Gastrocnemius medialis (tissue), 4 donors: ENCODE measurements around the gene ADGRD1. TPM values are rescaled to one million over a fixed set of nuclear protein-coding genes. Genes with fewer than 3 reads are reported as not detected.

Experiments used
- ATAC-seq, 2 donors: fragments of 150-250 bp; one replicate each; pipeline ENCODE4 v1.9.1; 2016
- DNase-seq, 2 donors: peaks; one replicate each; pipeline ENCODE4 v3.0.0-alpha.2; 2019
- H3K27ac ChIP-seq, 4 donors: fragments of 200-600 bp; sonication (generic); 1 replicate in 1 of 4; 2 replicates in 3 of 4; pipeline ENCODE4 v1.5.1; 2016 to 2018; ENCODE audit warnings: mild to moderate bottlenecking in 2 of 4, moderate library complexity in 1 of 4
- H3K27me3 ChIP-seq, 3 donors: fragments of 200-600 bp; sonication (generic) in 2 of 3; 1 replicate in 1 of 3; 2 replicates in 2 of 3; pipeline versions ENCODE4 v1.5.1 to v1.6.0; 2016 to 2019; ENCODE audit warnings: mild to moderate bottlenecking in 1 of 3, moderate library complexity in 1 of 3
- H3K36me3 ChIP-seq, 2 donors: fragments of 200-600 bp; sonication (generic) in 1 of 2; one replicate each; pipeline ENCODE4 v1.5.1; 2017 to 2018
- H3K4me1 ChIP-seq, 2 donors: fragments of 200-600 bp; sonication (generic) in 1 of 2; one replicate each; pipeline ENCODE4 v1.5.1; 2016 to 2017; ENCODE audit warnings: mild to moderate bottlenecking in 2 of 2
- H3K4me3 ChIP-seq, 4 donors: fragments of 200-600 bp; sonication (generic) in 3 of 4; 1 replicate in 1 of 4; 2 replicates in 3 of 4; pipeline ENCODE4 v1.5.1; 2016 to 2019; ENCODE audit warnings: mild to moderate bottlenecking in 2 of 4
- H3K9me3 ChIP-seq, 3 donors: fragments of 200-600 bp; sonication (generic) in 2 of 3; 1 replicate in 1 of 3; 2 replicates in 2 of 3; pipeline ENCODE4 v1.5.1; 2016 to 2019
- POLR2A ChIP-seq, 2 donors: fragments of 450-650 bp; IDR thresholded peaks; one replicate each; pipeline ENCODE4 v1.6.1; 2017; ENCODE audit warnings: antibody characterized with exemption in 2 of 2, mild to moderate bottlenecking in 2 of 2, moderate library complexity in 2 of 2
- in situ Hi-C, 4 donors: fragments of 200-750 bp; cut with MboI; loops; one replicate each; pipeline versions ENCODE4 v1.15.0 to v1.8.0; 2017; ENCODE audit warnings: low sequenced_read_pairs in 4 of 4
- intact Hi-C: fragments of 100-400 bp; cut with DNase I; formaldehyde crosslinking; loops from one replicate; pipeline ENCODE4 v1.15.1; 2023; ENCODE audit warnings: low total_unique reads
- total RNA-seq, 4 donors: library from RNA; depleted of rRNA; stranded (reverse); fragments of >200 nt; gene quantifications; one replicate each; pipeline versions ENCODE4 v1.1.0 to v1.2.3, GENCODE V29; 2016
- TF ChIP-seq, protein P1 (sequence below), 5 experiments: fragments of 450-650 bp in 3 of 5; fragments of 200-600 bp in 2 of 5; sonication (generic) in 2 of 5; IDR thresholded peaks in 4 of 5; conservative IDR thresholded peaks in 1 of 5; 1 replicate in 4 of 5; 2 replicates in 1 of 5; pipeline ENCODE4 v1.5.1; 2016 to 2019; ENCODE audit warnings: antibody characterized with exemption in 5 of 5, mild to moderate bottlenecking in 3 of 5, moderate library complexity in 3 of 5

Gene ADGRD1
- total RNA-seq, 4 donors from 2014 or later: 5.3 to 9.6 (median 8.2) TPM

DNA sequence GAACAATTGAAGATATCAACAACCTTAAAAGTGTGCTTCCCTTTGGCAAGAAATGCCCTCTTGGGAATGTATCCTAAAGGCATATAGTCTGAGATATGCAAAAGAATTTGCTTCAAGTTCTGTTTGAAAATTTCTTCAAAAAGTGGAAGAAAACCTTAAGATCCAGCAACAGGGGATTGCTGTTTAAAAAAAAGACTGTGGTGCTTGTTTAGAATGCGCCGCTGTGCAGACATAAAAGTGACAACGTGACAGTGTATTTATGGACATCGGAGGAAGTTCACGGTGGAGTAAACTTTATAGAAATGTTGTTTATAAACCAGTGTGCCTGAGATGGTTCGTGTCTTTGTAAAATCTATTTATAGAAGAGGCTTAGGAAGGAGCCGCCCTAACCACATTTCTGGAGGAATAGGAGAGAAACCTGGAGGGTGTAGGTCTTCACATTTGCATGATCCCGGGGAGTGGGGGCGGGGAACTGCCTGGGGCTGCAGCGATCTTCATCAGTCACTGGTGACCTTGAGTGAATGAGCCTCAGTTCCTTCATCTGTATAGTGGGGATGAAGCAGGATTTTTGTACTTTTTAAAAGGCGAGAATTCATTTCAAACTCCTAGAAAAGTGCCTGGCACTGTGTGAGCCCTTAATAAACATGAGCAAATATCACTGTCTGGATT lies 27.5 kb downstream of the ADGRD1 start:
- intact Hi-C loops (no loop called here), in situ Hi-C loops (no loop called here)
- TF ChIP-seq, protein P1, sequence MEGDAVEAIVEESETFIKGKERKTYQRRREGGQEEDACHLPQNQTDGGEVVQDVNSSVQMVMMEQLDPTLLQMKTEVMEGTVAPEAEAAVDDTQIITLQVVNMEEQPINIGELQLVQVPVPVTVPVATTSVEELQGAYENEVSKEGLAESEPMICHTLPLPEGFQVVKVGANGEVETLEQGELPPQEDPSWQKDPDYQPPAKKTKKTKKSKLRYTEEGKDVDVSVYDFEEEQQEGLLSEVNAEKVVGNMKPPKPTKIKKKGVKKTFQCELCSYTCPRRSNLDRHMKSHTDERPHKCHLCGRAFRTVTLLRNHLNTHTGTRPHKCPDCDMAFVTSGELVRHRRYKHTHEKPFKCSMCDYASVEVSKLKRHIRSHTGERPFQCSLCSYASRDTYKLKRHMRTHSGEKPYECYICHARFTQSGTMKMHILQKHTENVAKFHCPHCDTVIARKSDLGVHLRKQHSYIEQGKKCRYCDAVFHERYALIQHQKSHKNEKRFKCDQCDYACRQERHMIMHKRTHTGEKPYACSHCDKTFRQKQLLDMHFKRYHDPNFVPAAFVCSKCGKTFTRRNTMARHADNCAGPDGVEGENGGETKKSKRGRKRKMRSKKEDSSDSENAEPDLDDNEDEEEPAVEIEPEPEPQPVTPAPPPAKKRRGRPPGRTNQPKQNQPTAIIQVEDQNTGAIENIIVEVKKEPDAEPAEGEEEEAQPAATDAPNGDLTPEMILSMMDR (IDR thresholded peaks at IDR 0.05 in 4 of 5, conservative IDR thresholded peaks at IDR 0.05 in 1 of 5): no peak
- no peak for TF ChIP-seq POLR2A (IDR thresholded peaks at IDR 0.05)
- H3K4me1 ChIP-seq: no peaks in the 10 kb centered on the region
- no peak overlapping the region for H3K27ac ChIP-seq
- DNase-seq: no peak
- no peaks in the 10 kb centered on the region for H3K9me3 ChIP-seq
- H3K36me3 ChIP-seq: no peaks in the 10 kb centered on the region
- no peak for ATAC-seq
- H3K4me3 ChIP-seq: no peak overlapping the region
- H3K27me3 ChIP-seq: no peaks in the 10 kb centered on the region

DNA sequence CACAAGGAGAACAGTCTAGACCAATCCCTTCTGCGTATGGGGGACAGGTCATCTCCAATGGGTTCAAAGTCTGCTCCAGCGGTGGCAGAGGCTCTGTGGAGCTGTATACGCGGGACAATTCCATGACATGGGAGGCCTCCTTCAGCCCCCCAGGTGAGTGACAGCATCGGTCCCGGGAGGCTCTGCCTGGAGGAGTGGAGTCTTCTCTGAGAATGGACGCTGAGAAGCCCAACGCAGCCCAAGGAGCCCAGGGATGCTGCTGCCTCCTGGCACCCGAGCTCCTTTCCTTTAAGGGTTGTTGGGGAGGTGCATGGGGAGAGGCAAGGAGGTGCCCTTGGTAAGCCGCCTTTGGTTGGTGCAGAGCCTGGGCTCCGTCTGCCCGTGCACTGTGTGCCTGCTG lies 28.2 kb downstream of the ADGRD1 start:
- H3K9me3 ChIP-seq: no peaks in the 10 kb centered on the region
- DNase-seq (no peak), ATAC-seq (no peak)
- H3K4me1 ChIP-seq: no peaks in the 10 kb centered on the region
- H3K36me3 ChIP-seq: no peaks in the 10 kb centered on the region
- no peaks in the 10 kb centered on the region for H3K27me3 ChIP-seq
- no peak overlapping the region for H3K27ac ChIP-seq
- intact Hi-C loops: no loop called here
- no peak for TF ChIP-seq POLR2A (IDR thresholded peaks at IDR 0.05)
- TF ChIP-seq, protein P1 (IDR thresholded peaks at IDR 0.05 in 4 of 5, conservative IDR thresholded peaks at IDR 0.05 in 1 of 5): no peak
- no peak overlapping the region for H3K4me3 ChIP-seq
- in situ Hi-C loops: no loop called here

- TF ChIP-seq POLR2A (IDR thresholded peaks at IDR 0.05): no peak
- TF ChIP-seq, protein P1 (IDR thresholded peaks at IDR 0.05 in 4 of 5, conservative IDR thresholded peaks at IDR 0.05 in 1 of 5): no peak
- Histone ChIP-seq H3K36me3 (no peaks in the 10 kb centered on the region), H3K27me3 (no peaks in the 10 kb centered on the region), H3K4me1 (no peaks in the 10 kb centered on the region), H3K27ac (peak overlapping the region in 2 of 4 donors; percentile 22 to 49), H3K4me3 (no peak overlapping the region), H3K9me3 (no peaks in the 10 kb centered on the region)
- intact Hi-C loops: no loop called here
- no peak for DNase-seq
- no peak for ATAC-seq
- in situ Hi-C loops: no loop called here
These were observed 29.0 kb downstream of the ADGRD1 start for GRCh38 chr12:130982565-130983225.

DNA sequence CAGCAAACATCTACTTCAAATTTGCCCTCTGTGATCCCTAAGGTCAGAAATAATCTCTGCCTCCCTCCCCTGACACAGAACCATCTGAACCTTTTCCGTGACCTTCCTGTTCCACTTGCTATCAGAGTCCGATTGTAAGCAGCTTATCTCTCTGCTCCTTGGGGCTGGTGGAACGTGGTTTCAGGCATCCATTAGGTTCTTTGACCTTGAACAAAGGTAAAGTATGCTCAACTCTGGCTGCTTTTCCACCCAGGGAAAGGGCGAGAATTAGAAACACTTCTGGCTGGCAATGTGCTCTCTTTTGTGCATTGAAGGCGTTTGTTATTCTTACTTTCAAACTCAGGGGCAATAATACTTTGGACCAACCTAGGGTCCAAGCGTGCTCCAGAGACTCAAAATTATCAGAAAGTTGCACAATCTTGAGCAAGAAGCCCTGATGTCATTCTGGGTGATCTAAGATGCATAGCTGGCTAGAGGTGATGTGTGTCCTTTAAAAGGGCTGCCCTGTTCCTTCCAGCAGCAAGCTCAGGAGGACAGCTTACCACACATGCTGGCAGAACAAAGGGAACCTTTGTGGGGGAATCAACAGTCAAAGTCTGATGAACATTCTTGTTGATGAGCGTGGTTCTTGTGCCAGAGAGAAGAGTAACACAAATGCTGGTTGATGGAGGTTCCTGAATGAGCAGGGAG lies 29.8 kb downstream of the ADGRD1 start:
- ATAC-seq: peak; percentile 73 to 85

More for the DNA sequence above, 29.8 kb downstream of the ADGRD1 start:
- peak; percentile 32 to 66 for DNase-seq
- in situ Hi-C loops (no loop called here), intact Hi-C loops (no loop called here)
- Histone ChIP-seq H3K27ac (peak overlapping the region in 3 of 4 donors; percentile 36 to 49 (median 41)), H3K9me3 (no peaks in the 10 kb centered on the region), H3K36me3 (no peaks in the 10 kb centered on the region), H3K27me3 (no peaks in the 10 kb centered on the region), H3K4me1 (no peaks in the 10 kb centered on the region), H3K4me3 (no peak overlapping the region)
- TF ChIP-seq, protein P1 (IDR thresholded peaks at IDR 0.05 in 4 of 5, conservative IDR thresholded peaks at IDR 0.05 in 1 of 5): no peak
- no peak for TF ChIP-seq POLR2A (IDR thresholded peaks at IDR 0.05)
